Epithelial cell of proximal tubule (primary cell): ENCODE results near the gene IKZF1. TPM values are rescaled to one million over a fixed set of nuclear protein-coding genes. Genes with fewer than 3 reads are reported as not detected.
A peak's percentile ranks its signal among the peaks of the same experiment; 100 is the strongest.

Experiments
- DNase-seq: peaks from one replicate; pipeline ENCODE4 v3.0.0-alpha.2; 2011; ENCODE audit warnings: low read depth
- H3K4me3 ChIP-seq: 2 replicates; pipeline ENCODE4 v1.5.1; 2011; ENCODE audit warnings: low read depth, mild to moderate bottlenecking, low read length
- total RNA-seq: library from RNA; depleted of rRNA; stranded (reverse); fragments of >200 nt; gene quantifications from 2 replicates; pipeline ENCODE4 v1.2.3, GENCODE V29; 2015
- TF ChIP-seq, protein P1 (sequence below): conservative IDR thresholded peaks from 2 replicates; pipeline ENCODE4 v1.5.1; 2012; ENCODE audit warnings: low read depth, mild to moderate bottlenecking, low read length

Gene IKZF1
- total RNA-seq, 1 donor from 2014 or later, result not detected

DNA sequence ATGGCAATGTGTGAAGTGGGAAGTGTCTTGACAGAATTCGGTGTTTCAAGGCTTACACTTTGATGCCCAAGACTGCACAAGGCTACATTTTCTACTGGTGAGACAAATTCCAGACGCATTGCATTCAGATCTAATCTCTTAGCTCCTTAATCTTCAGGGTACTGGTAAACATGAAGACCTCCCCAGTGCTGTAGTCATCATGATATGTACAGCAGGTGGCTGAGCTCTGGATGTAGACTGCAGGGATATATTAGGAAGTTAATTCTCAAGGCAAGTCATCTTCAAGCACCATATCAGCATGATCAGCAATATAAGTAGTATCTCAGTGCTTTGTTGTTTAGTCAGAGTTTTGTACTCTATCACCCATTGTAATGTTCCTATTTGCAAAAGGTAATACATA is 61.8 kb downstream of the IKZF1 start:
- TF ChIP-seq, protein P1, sequence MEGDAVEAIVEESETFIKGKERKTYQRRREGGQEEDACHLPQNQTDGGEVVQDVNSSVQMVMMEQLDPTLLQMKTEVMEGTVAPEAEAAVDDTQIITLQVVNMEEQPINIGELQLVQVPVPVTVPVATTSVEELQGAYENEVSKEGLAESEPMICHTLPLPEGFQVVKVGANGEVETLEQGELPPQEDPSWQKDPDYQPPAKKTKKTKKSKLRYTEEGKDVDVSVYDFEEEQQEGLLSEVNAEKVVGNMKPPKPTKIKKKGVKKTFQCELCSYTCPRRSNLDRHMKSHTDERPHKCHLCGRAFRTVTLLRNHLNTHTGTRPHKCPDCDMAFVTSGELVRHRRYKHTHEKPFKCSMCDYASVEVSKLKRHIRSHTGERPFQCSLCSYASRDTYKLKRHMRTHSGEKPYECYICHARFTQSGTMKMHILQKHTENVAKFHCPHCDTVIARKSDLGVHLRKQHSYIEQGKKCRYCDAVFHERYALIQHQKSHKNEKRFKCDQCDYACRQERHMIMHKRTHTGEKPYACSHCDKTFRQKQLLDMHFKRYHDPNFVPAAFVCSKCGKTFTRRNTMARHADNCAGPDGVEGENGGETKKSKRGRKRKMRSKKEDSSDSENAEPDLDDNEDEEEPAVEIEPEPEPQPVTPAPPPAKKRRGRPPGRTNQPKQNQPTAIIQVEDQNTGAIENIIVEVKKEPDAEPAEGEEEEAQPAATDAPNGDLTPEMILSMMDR, result no peak
- H3K4me3 ChIP-seq, result no peak overlapping the region
- DNase-seq, result no peak

DNA sequence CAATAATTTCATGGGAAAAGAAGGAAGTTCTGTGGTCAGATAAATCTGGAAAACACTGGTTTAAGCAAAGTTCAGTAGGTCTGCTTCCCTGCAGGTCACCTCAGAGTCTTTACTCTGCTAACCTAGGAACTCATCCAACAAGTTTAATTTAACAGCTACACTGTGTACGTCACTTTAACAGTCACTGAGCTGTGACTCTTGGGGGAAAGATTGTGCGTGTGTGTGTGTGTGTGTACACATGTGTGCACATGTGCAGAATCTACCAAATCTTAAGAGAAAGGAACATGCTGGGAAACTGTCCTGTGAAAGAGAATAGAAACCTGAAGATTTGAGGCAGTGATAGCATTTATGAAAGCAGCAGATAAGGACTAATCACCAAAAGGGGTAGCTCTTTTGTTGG is 62.6 kb downstream of the IKZF1 start:
- TF ChIP-seq, protein P1, result no peak
- H3K4me3 ChIP-seq, result no peak overlapping the region
- DNase-seq, result no peak

DNA sequence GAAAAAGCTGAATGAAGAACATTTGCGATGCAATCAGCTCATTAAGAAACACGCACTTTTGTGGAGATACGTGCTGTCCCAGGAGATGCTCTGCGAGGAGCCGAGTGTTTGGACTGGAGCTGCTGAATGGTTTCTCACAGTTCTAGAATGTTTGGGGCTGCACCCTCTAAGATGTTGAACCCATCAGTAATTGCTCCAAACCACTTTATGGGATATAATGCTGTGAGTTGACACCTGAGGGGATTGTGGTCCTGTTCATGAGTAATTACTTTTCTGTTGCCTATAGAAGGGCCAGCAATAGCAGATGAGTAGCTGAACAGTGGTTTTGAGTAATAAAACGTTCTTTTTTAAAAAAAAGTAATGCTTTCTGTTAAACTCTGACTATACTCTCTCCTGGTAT is 63.1 kb downstream of the IKZF1 start:
- TF ChIP-seq, protein P1, result no peak
- no peak for DNase-seq
- no peak overlapping the region for H3K4me3 ChIP-seq

DNA sequence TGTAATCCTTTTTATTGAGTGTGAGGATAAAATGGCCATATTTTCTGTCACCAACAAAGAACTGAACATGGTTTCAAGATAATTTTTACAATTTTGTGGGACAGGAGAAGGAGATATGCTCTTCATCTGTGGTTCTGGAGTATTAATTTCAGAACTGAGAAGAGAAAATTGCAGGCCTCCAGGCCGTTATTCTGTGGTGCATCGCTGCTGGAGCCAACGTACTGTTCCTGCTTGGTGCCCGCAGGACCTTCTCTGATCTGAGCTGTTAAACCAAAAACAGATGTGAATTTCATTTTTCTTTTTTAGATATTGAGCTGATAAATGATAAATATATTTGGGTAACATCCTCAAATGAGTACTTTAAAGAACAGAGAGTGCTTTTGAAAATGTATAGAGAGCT is 63.9 kb downstream of the IKZF1 start:
- H3K4me3 ChIP-seq, result no peak overlapping the region
- TF ChIP-seq, protein P1, result no peak
- DNase-seq, result no peak

DNA sequence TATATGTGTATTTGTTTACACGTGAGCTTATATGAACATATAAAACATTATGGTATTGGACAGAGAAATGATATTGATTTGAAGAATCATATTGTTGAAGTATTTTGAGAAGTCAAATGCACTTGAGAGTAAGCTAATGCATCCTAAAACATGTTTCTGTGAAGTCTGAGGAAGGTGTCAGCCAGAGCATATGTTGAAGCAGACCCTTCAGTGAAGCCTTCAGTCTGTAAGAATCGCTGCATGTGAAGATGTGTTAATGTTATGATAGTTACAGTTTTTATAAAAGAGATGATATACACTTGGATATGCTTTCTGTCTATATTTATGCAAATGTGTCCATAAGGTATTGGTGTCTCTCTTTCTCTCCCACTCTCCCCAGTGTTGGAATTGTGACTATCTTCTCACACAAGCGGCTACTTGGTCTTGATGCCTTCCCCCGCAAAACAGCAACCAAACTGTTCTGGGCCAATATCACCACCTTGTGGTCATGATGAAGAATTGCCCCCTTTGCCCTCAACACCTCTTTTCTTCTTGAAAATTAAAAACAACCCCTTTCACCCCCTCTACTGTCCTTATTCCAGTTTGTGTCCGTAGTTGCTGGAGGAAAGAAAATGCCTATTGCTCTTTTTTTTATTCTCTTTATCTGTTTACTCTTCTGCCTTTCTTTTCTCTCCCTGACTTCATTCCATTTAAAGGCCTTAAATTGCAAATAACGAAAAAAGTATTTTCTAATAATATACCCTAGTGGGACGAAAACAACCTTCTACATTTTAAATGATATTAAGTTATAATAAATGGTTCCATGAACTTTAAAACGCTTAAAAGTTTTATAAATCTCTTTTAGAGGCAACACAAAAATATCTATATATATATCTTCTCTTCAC is 64.9 kb downstream of the IKZF1 start:
- DNase-seq, result no peak
- H3K4me3 ChIP-seq, result no peak overlapping the region
- TF ChIP-seq, protein P1, result peak; percentile 69

DNA sequence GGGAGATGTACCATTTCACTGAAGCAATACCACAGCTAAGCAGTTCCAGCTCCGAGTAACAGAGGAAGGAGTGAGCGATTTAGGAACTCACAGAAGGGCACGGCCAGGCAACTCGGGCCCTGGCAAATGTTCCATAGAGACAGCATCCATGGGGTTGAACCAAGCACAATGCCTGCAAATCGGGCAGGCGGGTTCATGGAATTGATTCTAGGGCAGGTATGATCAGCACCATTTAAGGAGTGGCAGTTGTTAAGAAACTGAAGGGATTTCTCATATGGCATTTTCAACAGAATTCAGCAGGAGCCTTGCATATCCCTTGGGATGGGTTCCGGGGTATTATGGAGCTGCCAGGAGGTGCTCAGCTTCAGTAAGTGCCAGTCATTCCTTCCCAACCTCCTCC is 66.4 kb downstream of the IKZF1 start:
- TF ChIP-seq, protein P1, result no peak
- H3K4me3 ChIP-seq, result no peak overlapping the region
- DNase-seq, result no peak

DNA sequence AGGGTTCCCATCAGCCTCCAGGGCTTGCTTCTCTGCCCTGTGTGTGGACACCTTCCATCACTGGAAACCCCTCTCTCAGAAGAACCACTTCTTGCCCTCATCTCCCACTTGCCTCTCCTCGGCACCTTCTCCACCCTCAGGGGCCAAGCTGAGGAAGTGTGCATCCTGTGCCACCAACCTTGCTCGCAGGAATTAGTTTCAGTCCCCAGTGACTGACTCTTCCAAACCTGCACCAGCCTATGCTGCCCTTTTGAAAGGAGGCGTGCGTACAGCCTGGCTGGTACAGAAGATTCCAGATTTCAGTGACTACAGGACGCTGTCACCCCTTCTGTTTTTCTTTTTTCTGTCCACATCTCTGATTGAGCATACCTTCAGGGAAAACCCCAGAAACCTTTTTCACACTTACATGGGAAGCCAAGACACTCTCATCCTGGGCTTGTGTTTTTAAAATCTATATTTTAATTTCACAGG is 67.1 kb downstream of the IKZF1 start:
- no peak for DNase-seq

More for the DNA sequence above, 67.1 kb downstream of the IKZF1 start:
- TF ChIP-seq, protein P1, result no peak
- no peak overlapping the region for H3K4me3 ChIP-seq
